ELF-1 (cell line): ENCODE measurements around the gene OR5A1.
"Not testable (repeated sequence)": the region's sequence is repeated elsewhere in the genome, so short reads cannot be mapped to it uniquely, and the experiment has no call there.

Experiments used
- DNase-seq: peaks from one replicate; pipeline ENCODE4 v3.0.0-alpha.2; 2016; ENCODE audit warnings: low read depth, low spot score

The OR5A1 gene

GRCh38 chr11:59436169-59436568, at the start of gene OR5A1:
Gene OR5A1, plus strand, starts transcription at chr11:59436469. Its CDS starts 6,700 bp downstream, at chr11:59443169.
- no peak for DNase-seq

DNA sequence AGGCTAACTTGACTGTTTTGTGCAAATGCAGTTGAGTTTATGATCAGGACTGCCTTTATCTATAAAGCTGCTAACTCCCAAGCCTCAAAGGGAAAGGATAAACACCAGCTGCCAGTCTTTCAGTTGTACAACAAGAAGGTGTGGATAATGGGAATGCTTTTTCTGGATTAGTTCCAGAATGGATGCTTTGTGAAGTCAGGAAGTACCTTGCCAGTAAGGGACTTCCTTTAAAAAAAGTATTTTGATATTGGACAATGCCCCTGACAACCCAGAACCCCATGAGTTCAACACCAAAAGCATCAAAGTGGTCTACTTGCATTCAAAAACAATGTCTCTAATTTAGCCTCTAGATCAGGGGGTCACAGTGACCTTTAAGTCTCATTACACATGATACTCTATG, 42.1 kb upstream of the OR5A1 start:
- no peak for DNase-seq

DNA sequence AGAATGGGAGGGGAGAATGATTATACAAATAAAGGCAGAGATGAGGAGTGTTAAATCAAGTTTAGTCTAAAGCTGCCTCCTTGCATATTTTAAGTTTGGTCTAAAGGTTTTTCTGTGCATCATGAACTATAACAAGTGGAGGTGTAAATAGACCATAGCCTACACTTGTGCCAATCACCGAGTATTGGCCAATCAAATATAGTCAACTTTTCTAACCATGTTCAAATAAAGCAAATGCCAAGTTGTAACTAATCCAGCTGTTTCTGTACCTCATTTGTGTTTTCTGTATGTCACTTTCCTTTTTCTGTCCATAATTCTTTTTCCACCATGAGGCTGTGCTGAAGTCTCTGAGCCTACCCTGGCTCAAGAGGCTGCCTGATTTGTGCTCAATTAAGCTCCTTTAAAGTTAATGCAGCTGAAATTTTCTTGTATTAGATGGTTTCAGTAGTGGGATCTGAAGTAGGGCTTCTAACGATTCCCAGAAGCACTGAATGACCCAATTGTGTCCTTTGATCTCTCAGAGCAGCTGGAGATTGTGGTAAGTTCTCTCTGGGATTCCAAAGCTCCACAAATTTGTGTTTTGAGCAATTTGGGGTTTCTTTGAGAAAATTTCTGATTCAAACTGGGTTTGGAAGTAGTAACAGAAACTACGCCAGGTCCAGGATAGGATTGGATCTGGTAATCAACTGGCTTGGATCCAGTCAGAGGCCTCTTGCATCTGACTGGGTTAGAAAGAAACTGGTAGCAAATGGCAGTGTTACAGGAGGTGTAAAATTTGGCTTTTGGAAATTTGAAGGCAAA, 35.6 kb upstream of the OR5A1 start:
- no peak for DNase-seq

DNA sequence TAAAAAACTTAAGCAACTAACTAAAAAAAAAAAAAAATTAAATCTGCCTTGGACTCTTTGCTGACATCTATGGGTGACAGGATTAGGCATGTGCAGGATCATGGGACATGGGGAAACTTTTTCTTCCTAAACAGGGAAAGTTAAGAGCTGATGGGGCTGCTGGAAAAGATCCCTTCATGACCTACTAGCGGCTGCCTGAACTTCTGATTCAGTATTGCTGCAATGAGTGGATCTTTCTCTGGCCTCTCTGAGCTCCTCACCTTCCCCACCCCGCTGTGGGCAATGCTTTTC, 35.1 kb upstream of the OR5A1 start:
- DNase-seq, result no peak

- no peak for DNase-seq
Observed at GRCh38 chr11:59403546-59403945, 32.7 kb upstream of the OR5A1 start.

GRCh38 chr11:59413646-59414045, 22.6 kb upstream of the OR5A1 start:
- DNase-seq, result no peak

DNA sequence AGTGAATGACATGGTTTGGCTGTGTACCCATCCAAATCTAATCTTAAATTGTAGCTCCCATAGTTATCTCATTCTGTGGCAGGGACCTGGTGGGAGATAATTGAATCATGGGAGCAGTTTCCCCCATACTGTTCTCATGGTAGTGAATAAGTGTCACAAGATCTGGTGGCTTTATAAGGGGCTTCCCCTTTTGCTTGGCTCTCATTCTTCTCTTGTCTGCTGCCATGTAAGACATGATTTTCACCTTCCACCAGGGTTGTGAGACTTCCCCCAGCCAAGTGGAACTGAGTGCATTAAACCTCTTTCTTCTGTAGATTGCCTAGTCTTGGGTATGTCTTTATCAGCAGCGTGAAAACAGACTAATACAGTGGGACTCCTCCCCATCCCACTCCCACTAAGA, 21.2 kb upstream of the OR5A1 start:
- DNase-seq, result no peak

DNA sequence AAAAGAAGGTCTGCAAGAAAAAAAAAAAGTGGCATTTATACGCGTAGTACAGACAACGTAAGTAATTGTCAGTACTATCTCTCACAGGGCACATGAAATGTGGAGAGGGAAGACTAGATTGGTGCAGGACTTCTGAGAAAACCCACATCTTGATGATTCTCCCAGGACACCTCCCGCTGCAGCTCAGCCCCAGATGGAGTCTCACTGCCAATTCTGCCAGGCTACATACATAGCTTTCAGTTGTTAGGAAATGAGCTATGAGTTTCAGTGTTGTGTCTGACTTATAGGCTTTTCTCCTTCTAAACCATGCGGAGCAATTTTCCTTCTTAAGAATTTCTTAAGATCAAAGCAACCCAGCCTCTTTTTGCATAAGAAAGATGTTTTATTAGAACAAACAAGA, 19.7 kb upstream of the OR5A1 start:
- no peak for DNase-seq

DNA sequence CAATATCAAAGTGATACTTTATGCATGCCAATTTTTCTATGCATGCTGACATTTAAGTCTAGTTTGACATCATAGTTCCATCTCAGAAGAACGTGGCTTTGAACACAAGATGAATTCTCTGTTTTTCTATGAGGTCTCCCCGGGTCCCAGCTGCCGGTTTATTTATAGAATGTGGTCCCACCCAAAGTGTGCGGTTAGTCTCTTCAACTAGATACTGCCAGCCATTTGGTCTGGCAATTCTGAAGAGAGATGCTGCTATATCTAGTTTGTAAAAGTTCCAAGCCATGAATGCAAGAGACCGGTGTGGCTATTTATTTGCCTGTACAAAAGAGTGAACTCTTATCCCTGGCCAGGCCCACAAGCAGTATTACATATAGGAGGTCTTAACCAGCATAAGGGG, 19.2 kb upstream of the OR5A1 start:
- no peak for DNase-seq

GRCh38 chr11:59418156-59418555, 18.1 kb upstream of the OR5A1 start:
- no peak for DNase-seq

- no peak for DNase-seq
Observed at GRCh38 chr11:59423835-59424234, 12.4 kb upstream of the OR5A1 start.

DNA sequence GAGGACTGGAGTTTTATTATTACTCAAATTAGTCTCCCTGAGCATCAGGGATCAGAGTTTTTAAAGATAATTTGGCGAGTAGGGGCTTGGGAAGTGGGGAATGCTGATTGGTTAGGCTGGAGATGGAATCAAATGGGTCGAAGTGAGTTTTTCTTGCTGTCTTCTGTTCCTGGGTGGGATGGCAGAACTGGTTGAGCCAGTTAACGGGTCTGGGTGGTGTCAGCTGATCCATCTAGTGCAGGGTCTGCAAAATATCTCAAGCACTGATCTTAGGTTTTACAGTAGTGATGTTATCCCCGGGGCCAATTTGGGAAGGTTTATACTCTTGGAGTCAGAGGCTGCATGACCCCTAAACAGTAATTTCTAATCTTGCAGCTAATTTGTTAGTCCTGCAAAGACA, 11.1 kb upstream of the OR5A1 start:
- DNase-seq, result peak; percentile 59

GRCh38 chr11:59426361-59427067, 9.8 kb upstream of the OR5A1 start, which contains the start of gene OR5A2:
Gene OR5A2, minus strand, starts transcription at chr11:59426413. Its CDS starts 3,460 bp downstream, at chr11:59422953.
- DNase-seq, result peak; percentile 73

- no peak for DNase-seq
Observed at GRCh38 chr11:59427068-59427382, 9.2 kb upstream of the OR5A1 start.

GRCh38 chr11:59429924-59430516, 6.2 kb upstream of the OR5A1 start:
- peak; percentile 5 for DNase-seq

DNA sequence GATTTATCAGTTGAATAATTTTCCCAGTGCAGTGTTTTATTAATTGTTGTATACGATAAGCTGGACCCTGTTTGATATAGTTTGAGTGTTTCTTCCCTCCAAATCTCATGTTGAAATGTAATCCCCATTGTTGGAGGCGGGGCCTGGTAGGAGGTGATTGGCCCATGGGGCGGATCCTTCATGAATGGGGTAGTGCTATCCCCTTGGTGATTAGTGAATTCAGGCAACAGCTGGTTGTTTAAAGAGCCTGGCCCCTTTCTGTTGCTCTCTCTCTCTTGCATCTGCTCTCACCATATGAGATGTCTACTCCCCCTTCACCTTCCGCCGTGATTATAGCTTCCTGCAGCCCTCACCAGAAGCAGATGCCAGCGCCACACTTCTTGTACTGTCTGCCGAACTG, 1.5 kb downstream of the OR5A1 start:
- no peak for DNase-seq

GRCh38 chr11:59445624-59446023, 9.4 kb downstream of the OR5A1 start:
- not testable (repeated sequence) for DNase-seq

DNA sequence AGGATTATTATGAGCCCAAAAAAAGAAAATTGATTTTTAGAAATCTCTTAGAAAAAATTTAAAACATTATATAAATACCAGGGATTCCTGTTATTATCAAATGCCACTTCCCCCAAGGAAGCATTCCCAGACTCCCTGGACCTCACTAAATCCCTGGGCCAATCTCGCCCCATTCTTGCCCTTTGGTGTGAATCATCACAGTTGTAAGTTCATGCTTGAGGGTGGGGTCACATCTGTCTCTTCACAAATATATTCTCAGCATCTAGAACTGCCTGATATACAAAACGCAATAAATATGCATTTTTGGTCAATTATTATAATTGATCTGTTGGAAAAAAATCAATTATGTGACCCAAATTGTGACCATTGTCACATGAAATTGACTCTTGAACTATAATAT, 12.2 kb downstream of the OR5A1 start:
- DNase-seq, result no peak

DNA sequence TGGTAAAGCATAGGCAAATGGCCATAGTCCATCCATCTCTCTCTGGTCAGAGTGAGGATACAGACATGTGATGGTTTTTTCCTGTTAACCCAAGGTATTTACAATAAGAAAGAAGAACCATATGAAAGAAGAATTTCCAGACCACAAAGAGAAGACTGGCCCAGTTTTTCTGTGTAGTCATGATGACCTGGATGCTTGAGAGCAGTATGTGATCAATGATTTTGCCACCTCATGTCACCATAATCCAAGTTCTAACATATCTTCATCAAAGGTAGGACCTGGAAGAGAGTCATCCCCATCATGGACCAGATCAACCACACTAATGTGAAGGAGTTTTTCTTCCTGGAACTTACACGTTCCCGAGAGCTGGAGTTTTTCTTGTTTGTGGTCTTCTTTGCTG, 20.4 kb downstream of the OR5A1 start, which contains the start of gene OR4D6:
TSS of gene OR4D6 (plus strand) at position 301 of the 400 bp plus-strand sequence. CDS start at position 301, 0 bp downstream.
- DNase-seq, result no peak

DNA sequence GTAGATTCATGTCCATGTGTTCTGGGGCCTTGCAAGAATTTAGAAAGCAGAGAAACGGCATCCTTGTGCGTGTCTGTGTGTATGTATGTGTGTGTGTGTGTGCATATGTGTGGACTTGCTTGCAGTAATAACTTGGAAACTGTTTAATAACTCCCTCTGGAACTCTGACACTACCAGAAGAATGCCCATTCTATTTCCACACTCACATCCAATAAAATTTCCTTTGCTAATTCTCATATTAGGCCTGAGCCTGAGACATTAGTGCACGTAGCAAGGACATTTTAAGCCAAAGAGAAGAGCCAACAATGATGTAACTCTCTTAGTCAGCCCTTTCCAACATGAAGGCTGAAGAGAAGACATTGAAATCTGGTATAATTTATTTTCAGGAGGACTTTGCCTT, 23.6 kb downstream of the OR5A1 start:
- DNase-seq, result no peak

DNA sequence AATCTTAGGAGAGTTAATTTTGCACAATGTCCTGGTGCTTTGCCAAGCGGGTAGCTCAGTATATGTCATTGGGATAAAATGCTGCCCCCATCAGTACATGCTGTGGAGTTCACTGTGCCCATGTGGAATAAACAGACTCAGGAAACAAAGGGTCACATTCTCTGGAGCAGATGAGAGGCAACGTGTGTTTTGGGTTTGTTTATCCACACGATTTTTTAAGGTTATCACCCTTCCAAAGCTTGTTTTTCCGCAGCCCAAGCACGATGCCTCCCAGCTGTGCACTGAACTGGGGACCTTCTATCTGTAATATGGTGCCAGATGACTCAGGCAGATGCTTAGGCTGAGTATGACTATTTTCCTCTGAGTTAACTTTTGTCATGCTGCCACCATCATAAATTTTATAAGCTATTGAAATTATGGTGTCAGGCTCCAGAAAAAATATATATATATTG, 26.9 kb downstream of the OR5A1 start:
- no peak for DNase-seq

DNA sequence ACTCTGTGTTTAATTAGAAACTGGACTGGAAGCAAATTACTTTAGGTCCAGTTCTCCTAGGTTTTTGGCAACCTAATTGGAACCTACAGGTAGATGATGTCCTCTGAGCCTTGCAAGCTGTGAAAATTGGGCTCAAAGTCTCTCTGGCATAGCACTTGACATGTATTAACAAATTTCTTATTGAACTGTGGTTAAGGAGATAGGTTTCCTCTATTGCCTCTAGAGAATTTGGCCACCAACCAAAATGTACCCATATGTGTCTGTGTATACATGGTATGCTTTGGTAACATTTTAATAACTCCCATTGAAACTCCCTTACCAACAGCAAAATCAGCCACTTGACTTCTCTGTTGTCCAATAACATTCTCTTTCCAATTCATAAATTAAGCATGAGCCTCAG, 36.7 kb downstream of the OR5A1 start, which contains the start of gene OR4D10:
TSS of gene OR4D10 (plus strand) at position 301 of the 400 bp plus-strand sequence. CDS start 4,115 bp downstream, outside the sequence.
- no peak for DNase-seq

GRCh38 chr11:59475176-59475575, 38.9 kb downstream of the OR5A1 start:
- DNase-seq, result no peak
